ENCODE results near the gene MEX3A.

DNA sequence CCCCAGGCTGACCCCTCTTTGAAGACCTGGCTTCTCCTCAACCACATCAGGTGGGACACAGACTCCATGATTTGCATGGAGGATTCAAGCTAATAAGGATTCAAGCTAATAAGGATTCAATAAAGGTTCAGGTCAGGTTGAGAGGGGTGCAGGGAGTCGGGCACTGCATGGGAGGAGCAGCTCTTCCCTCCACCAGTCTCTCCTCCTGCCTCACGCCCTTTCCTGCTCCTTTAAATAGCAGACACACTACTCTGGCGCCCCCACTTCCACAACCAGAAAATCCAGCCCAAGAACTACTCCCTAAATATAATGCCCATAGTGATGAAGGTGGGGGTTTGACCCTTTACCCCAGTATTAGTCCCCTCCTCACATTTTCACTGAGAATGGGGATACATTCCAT, 7.1 kb downstream of the MEX3A start:
- no peak for TF ChIP-seq MYC (IDR thresholded peaks at IDR 0.05; ENCODE audit: low read depth, low read length)
- TF ChIP-seq, protein P1, sequence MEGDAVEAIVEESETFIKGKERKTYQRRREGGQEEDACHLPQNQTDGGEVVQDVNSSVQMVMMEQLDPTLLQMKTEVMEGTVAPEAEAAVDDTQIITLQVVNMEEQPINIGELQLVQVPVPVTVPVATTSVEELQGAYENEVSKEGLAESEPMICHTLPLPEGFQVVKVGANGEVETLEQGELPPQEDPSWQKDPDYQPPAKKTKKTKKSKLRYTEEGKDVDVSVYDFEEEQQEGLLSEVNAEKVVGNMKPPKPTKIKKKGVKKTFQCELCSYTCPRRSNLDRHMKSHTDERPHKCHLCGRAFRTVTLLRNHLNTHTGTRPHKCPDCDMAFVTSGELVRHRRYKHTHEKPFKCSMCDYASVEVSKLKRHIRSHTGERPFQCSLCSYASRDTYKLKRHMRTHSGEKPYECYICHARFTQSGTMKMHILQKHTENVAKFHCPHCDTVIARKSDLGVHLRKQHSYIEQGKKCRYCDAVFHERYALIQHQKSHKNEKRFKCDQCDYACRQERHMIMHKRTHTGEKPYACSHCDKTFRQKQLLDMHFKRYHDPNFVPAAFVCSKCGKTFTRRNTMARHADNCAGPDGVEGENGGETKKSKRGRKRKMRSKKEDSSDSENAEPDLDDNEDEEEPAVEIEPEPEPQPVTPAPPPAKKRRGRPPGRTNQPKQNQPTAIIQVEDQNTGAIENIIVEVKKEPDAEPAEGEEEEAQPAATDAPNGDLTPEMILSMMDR (IDR thresholded peaks at IDR 0.05; ENCODE audit: extremely low read depth in 1 of 2, insufficient read depth in 1 of 2, low read depth in 1 of 2, low read length in 2 of 2): no peak
- TF ChIP-seq POLR2A (IDR thresholded peaks at IDR 0.05; ENCODE audit: low read depth, low read length): no peak
- TF ChIP-seq POLR2AphosphoS5 (IDR thresholded peaks at IDR 0.05; ENCODE audit: insufficient read depth, low read depth, low read length): no peak
- TF ChIP-seq EZH2 (IDR thresholded peaks at IDR 0.05; ENCODE audit: borderline replicate concordance, low read depth, low read length, severe bottlenecking): no peak
- no peak for TF ChIP-seq JUN (IDR thresholded peaks at IDR 0.05; ENCODE audit: borderline replicate concordance, insufficient read depth, insufficient read length, low read depth)
- TF ChIP-seq, protein P2, sequence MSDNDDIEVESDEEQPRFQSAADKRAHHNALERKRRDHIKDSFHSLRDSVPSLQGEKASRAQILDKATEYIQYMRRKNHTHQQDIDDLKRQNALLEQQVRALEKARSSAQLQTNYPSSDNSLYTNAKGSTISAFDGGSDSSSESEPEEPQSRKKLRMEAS (IDR thresholded peaks at IDR 0.05; ENCODE audit: insufficient read depth, insufficient read length): no peak
- TF ChIP-seq GATA2 (IDR thresholded peaks at IDR 0.05; ENCODE audit: insufficient read depth, insufficient read length, low read depth, low read length): no peak

All from endothelial cell of umbilical vein (primary cell).